Measurements from ENCODE around the gene PCCA.

- TF ChIP-seq POLR2A (IDR thresholded peaks at IDR 0.05; ENCODE audit: low read length), result no peak
- TF ChIP-seq GATA1 (IDR thresholded peaks at IDR 0.05; ENCODE audit: low read depth, low read length), result no peak
Measured at GRCh38 chr13:100565286-100565685, 476.4 kb downstream of the PCCA start.

Measured in erythroblast (primary cell).